ENCODE measurements around the gene FAM227B.
"Not testable (repeated sequence)": the region's sequence is repeated elsewhere in the genome, so short reads cannot be mapped to it uniquely, and the experiment has no call there.

DNA sequence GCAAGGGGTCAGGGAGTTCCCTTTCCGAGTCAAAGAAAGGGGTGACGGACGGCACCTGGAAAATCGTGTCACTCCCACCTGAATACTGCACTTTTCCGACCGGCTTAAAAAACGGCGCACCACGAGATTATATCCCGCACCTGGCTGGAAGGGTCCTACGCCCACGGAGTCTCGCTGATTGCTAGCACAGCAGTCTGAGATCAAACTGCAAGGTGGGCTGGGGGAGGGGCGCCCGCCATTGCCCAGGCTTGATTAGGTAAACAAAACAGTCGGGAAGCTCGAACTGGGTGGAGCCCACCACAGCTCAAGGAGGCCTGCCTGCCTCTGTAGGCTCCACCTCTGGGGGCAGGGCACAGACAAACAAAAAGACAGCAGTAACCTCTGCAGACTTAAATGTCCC lies 266.2 kb downstream of the FAM227B start:
- TF ChIP-seq, protein P1, sequence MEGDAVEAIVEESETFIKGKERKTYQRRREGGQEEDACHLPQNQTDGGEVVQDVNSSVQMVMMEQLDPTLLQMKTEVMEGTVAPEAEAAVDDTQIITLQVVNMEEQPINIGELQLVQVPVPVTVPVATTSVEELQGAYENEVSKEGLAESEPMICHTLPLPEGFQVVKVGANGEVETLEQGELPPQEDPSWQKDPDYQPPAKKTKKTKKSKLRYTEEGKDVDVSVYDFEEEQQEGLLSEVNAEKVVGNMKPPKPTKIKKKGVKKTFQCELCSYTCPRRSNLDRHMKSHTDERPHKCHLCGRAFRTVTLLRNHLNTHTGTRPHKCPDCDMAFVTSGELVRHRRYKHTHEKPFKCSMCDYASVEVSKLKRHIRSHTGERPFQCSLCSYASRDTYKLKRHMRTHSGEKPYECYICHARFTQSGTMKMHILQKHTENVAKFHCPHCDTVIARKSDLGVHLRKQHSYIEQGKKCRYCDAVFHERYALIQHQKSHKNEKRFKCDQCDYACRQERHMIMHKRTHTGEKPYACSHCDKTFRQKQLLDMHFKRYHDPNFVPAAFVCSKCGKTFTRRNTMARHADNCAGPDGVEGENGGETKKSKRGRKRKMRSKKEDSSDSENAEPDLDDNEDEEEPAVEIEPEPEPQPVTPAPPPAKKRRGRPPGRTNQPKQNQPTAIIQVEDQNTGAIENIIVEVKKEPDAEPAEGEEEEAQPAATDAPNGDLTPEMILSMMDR (optimal IDR thresholded peaks at IDR 0.05 in 1 of 3, IDR thresholded peaks at IDR 0.05 in 1 of 3, conservative IDR thresholded peaks at IDR 0.05 in 1 of 3; ENCODE audit: extremely low read depth in 1 of 3, insufficient read depth in 2 of 3, low read length in 3 of 3): not testable (repeated sequence)
- TF ChIP-seq EZH2 (IDR thresholded peaks at IDR 0.05; ENCODE audit: low read length): not testable (repeated sequence)
